SK-N-MC (cell line): ENCODE results near the gene TRABD.

Source experiments
- EZH2 ChIP-seq: fragments of 200-600 bp; sonication (generic); IDR thresholded peaks from one replicate; pipeline ENCODE4 v1.6.1; 2017; ENCODE audit warnings: antibody characterized with exemption
- POLR2AphosphoS5 ChIP-seq: IDR thresholded peaks from 2 replicates; pipeline ENCODE4 v1.6.1; 2012; ENCODE audit warnings: mild to moderate bottlenecking, low read depth, low read length, borderline replicate concordance

GRCh38 chr22:50217543-50218152, 31.9 kb downstream of the TRABD start:
- TF ChIP-seq POLR2AphosphoS5 (no peak; the same call in 1 of the 2 replicates), EZH2 (no peak)
